ENCODE data around the gene TOR1AIP2. TPM values are rescaled to one million over a fixed set of nuclear protein-coding genes. Genes with fewer than 3 reads are reported as not detected.

Gene TOR1AIP2
- total RNA-seq, 2 donors from 2014 or later, result 70.9 to 78.3 TPM

- Mint-ChIP-seq H3K4me3 (no peak overlapping the region), H3K4me1 (peaks cover 17% of the 10 kb centered on the region), H3K9me3 (no peaks in the 10 kb centered on the region), H3K27me3 (ENCODE audit: insufficient read depth) (peaks cover 2% of the 10 kb centered on the region), H3K36me3 (ENCODE audit: low read depth) (no peaks in the 10 kb centered on the region), H3K27ac (no peak overlapping the region)
- Histone ChIP-seq H3K9ac (ENCODE audit: extremely low read depth, low read length, poor library complexity, severe bottlenecking) (no peak overlapping the region), H3K36me3 (ENCODE audit: control insufficient read depth, insufficient read depth, low read length) (no peaks in the 10 kb centered on the region), H3K4me3 (ENCODE audit: low read length) (no peak overlapping the region), H3K9me3 (ENCODE audit: control insufficient read depth, low read length) (no peaks in the 10 kb centered on the region), H3K27ac (ENCODE audit: low read depth, low read length) (no peak overlapping the region), H3K27me3 (ENCODE audit: control insufficient read depth, insufficient read depth, low read length, poor library complexity, severe bottlenecking) (no peaks in the 10 kb centered on the region), H3K4me1 (ENCODE audit: control insufficient read depth, insufficient read depth, low read length) (no peaks in the 10 kb centered on the region)
- DNase-seq, result no peak
- TF ChIP-seq, protein P1, sequence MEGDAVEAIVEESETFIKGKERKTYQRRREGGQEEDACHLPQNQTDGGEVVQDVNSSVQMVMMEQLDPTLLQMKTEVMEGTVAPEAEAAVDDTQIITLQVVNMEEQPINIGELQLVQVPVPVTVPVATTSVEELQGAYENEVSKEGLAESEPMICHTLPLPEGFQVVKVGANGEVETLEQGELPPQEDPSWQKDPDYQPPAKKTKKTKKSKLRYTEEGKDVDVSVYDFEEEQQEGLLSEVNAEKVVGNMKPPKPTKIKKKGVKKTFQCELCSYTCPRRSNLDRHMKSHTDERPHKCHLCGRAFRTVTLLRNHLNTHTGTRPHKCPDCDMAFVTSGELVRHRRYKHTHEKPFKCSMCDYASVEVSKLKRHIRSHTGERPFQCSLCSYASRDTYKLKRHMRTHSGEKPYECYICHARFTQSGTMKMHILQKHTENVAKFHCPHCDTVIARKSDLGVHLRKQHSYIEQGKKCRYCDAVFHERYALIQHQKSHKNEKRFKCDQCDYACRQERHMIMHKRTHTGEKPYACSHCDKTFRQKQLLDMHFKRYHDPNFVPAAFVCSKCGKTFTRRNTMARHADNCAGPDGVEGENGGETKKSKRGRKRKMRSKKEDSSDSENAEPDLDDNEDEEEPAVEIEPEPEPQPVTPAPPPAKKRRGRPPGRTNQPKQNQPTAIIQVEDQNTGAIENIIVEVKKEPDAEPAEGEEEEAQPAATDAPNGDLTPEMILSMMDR (conservative IDR thresholded peaks at IDR 0.05), result no peak
- 91 to 94% methylated on average over 6 of the region's 6 CpGs for WGBS, 2 experiments (ENCODE audit: insufficient coverage in 1 of 2, insufficient read length in 1 of 2)
These were observed 78.6 kb downstream of the TOR1AIP2 start for GRCh38 chr1:179798864-179799516.

DNA sequence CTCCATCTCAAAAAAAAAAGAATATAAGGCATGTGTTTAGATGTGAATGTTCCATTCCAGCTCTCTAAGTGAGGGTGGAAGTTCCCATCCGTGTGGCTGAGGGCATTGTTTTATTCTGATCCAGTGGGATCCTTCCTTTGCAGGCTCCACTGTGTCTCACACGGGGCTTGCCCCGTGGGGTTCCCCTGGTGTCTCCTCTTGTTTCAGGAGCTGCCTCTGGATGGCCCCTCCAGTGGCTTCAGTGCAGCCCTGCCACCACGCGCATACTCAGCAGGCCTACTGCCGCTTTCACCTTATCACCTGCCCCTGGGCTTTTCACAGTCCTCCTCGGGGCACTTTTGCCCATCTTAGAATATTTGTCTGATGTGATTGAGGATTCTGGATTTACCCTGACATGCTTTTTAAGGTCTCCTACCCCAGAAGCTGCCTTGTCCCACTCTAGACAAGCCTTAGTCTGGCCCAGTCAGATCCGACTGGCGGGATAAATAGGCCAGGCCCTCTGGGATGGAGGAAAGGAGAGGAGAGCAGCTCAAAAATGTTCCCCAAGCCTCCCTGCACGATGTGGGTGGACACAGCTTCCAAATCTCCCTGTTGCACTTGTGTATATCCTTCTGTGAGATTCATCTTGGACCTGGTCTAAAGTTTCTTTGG, 79.3 kb downstream of the TOR1AIP2 start:
- H3K4me3 Mint-ChIP-seq, result no peak overlapping the region
- Histone ChIP-seq H3K4me1 (ENCODE audit: control insufficient read depth, insufficient read depth, low read length) (no peaks in the 10 kb centered on the region), H3K9me3 (ENCODE audit: control insufficient read depth, low read length) (no peaks in the 10 kb centered on the region), H3K4me3 (ENCODE audit: low read length) (no peak overlapping the region), H3K9ac (ENCODE audit: extremely low read depth, low read length, poor library complexity, severe bottlenecking) (no peak overlapping the region), H3K27ac (ENCODE audit: low read depth, low read length) (no peak overlapping the region), H3K27me3 (ENCODE audit: control insufficient read depth, insufficient read depth, low read length, poor library complexity, severe bottlenecking) (no peaks in the 10 kb centered on the region), H3K36me3 (ENCODE audit: control insufficient read depth, insufficient read depth, low read length) (no peaks in the 10 kb centered on the region)
- H3K36me3 Mint-ChIP-seq (ENCODE audit: low read depth), result no peaks in the 10 kb centered on the region
- H3K27me3 Mint-ChIP-seq (ENCODE audit: insufficient read depth), result peaks cover 2% of the 10 kb centered on the region
- 90 to 100% methylated on average over 3 to 10 of the region's 10 CpGs for WGBS, 2 experiments (ENCODE audit: insufficient coverage in 1 of 2, insufficient read length in 1 of 2)
- no peaks in the 10 kb centered on the region for H3K9me3 Mint-ChIP-seq
- DNase-seq, result no peak
- H3K27ac Mint-ChIP-seq, result no peak overlapping the region
- H3K4me1 Mint-ChIP-seq, result peaks cover 17% of the 10 kb centered on the region
- TF ChIP-seq, protein P1 (conservative IDR thresholded peaks at IDR 0.05), result no peak

DNA sequence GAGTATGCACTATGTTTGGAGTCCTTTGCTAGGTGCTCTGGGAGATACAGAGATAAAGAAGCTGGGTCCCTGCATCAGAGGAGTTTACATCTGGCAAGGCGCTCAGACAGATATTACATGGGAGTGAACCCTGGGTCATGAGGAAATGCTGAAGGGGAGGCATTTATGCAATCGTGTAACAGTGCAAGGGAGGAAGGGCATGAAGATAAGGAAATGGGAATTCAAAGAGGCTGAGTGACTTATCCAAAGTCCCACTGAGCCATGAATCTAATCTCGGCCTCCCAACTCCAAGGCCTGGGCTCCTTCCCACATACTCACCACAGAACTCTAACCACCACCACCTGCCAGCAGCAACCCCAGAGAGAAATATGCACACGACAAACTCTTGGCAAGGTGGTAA, 82.9 kb downstream of the TOR1AIP2 start:
- TF ChIP-seq, protein P1 (conservative IDR thresholded peaks at IDR 0.05), result no peak
- no peak overlapping the region for H3K27ac ChIP-seq (ENCODE audit: low read depth, low read length)
- no peaks in the 10 kb centered on the region for H3K36me3 ChIP-seq (ENCODE audit: control insufficient read depth, insufficient read depth, low read length)
- no peaks in the 10 kb centered on the region for H3K4me1 ChIP-seq (ENCODE audit: control insufficient read depth, insufficient read depth, low read length)
- Mint-ChIP-seq H3K4me1 (peaks cover 16% of the 10 kb centered on the region), H3K4me3 (no peak overlapping the region), H3K36me3 (ENCODE audit: low read depth) (no peaks in the 10 kb centered on the region), H3K9me3 (no peaks in the 10 kb centered on the region), H3K27ac (no peak overlapping the region), H3K27me3 (ENCODE audit: insufficient read depth) (no peaks in the 10 kb centered on the region)
- no peak for DNase-seq
- no peak overlapping the region for H3K4me3 ChIP-seq (ENCODE audit: low read length)
- no peak overlapping the region for H3K9ac ChIP-seq (ENCODE audit: extremely low read depth, low read length, poor library complexity, severe bottlenecking)
- no peaks in the 10 kb centered on the region for H3K9me3 ChIP-seq (ENCODE audit: control insufficient read depth, low read length)
- no peaks in the 10 kb centered on the region for H3K27me3 ChIP-seq (ENCODE audit: control insufficient read depth, insufficient read depth, low read length, poor library complexity, severe bottlenecking)
- 54 to 76% methylated on average over 2 to 4 of the region's 4 CpGs for WGBS, 2 experiments (ENCODE audit: insufficient coverage in 1 of 2, insufficient read length in 1 of 2)
